Measurements from ENCODE around the gene GIT1.

GIT1 gene

GRCh38 chr17:29615492-29616299 is 26.2 kb upstream of the GIT1 start:
- DNase-seq, result peak; percentile 80

- DNase-seq, result peak; percentile 69
Measured at GRCh38 chr17:29615048-29615385, 25.6 kb upstream of the GIT1 start.

- DNase-seq, result no peak
Measured at GRCh38 chr17:29614349-29615047, 25.1 kb upstream of the GIT1 start.

GRCh38 chr17:29613856-29614255 is 24.4 kb upstream of the GIT1 start:
- DNase-seq, result no peak

- DNase-seq, result peak; percentile 95
Measured at GRCh38 chr17:29613352-29613837, 23.9 kb upstream of the GIT1 start.

GRCh38 chr17:29612404-29613280 is 23.2 kb upstream of the GIT1 start:
- DNase-seq, result no peak

- no peak for DNase-seq
Measured at GRCh38 chr17:29612094-29612403, 22.6 kb upstream of the GIT1 start.

GRCh38 chr17:29611351-29612093 is 22.1 kb upstream of the GIT1 start:
- no peak for DNase-seq

- no peak for DNase-seq
Measured at GRCh38 chr17:29610395-29610794, 20.9 kb upstream of the GIT1 start.

- no peak for DNase-seq
Measured at GRCh38 chr17:29608986-29609385, 19.5 kb upstream of the GIT1 start.

GRCh38 chr17:29607557-29608195 is 18.2 kb upstream of the GIT1 start:
- no peak for DNase-seq

- DNase-seq, result no peak
Measured at GRCh38 chr17:29603109-29603674, 13.7 kb upstream of the GIT1 start.

- DNase-seq, result no peak
Measured at GRCh38 chr17:29597361-29598172, 8.1 kb upstream of the GIT1 start.

- DNase-seq, result no peak
Measured at GRCh38 chr17:29596811-29597210, 7.4 kb upstream of the GIT1 start.

GRCh38 chr17:29595943-29596774 is 6.7 kb upstream of the GIT1 start:
- DNase-seq, result no peak

- no peak for DNase-seq
Measured at GRCh38 chr17:29595107-29595942, 5.9 kb upstream of the GIT1 start.

- DNase-seq, result no peak
Measured at GRCh38 chr17:29594519-29595090, 5.2 kb upstream of the GIT1 start.

GRCh38 chr17:29593591-29594518 is 4.4 kb upstream of the GIT1 start:
- DNase-seq, result no peak

All from activated CD4-positive, alpha-beta T cell treated with anti-CD3 and anti-CD28 coated beads, Interleukin-2, amount 50 U/mL, for 1 hour (primary cell).